Measurements from ENCODE around the gene FYN. TPM values are rescaled to one million over a fixed set of nuclear protein-coding genes. Genes with fewer than 3 reads are reported as not detected.

The FYN gene
- total and polyA plus RNA-seq, 2 of the 8 experiments (the other 6 are each of a cell fraction or from before 2014, with no cell fraction given): 46.8 to 97.2 TPM

- Histone ChIP-seq H4K8ac (ENCODE audit: extremely low read depth, insufficient read depth, low read length) (no peak overlapping the region), H3K56ac (replicated peaks; ENCODE audit: insufficient read length, low read depth, low read length) (no peak overlapping the region), H2BK120ac (replicated peaks; ENCODE audit: low read depth, low read length) (no peak overlapping the region), H3K23ac (ENCODE audit: insufficient read length) (no peak overlapping the region), H3K23me2 (ENCODE audit: low read depth, low read length) (no peaks in the 10 kb centered on the region), H2AK5ac (ENCODE audit: low read depth, low read length) (no peak overlapping the region), H2BK20ac (ENCODE audit: low read length) (no peak overlapping the region), H3K14ac (ENCODE audit: insufficient read length) (no peak overlapping the region), H3K27ac (ENCODE audit: low read depth, low read length) (no peak overlapping the region), H3K27me3 (replicated peaks in 1 of 4; ENCODE audit: control insufficient read depth in 3 of 4, extremely low read depth in 1 of 4, insufficient read depth in 3 of 4, low read length in 3 of 4) (no peaks in the 10 kb centered on the region), H3K79me2 (ENCODE audit: control insufficient read depth in 1 of 2, insufficient read depth in 2 of 2, low read length in 2 of 2) (no peaks in the 10 kb centered on the region), H2BK12ac (ENCODE audit: low read depth, low read length) (no peak overlapping the region), H3K9ac (replicated peaks in 1 of 4; ENCODE audit: extremely low read depth in 1 of 4, low read depth in 3 of 4, low read length in 3 of 4) (no peak overlapping the region), H2AFZ (ENCODE audit: low read length) (no peak overlapping the region), H3K4ac (replicated peaks; ENCODE audit: insufficient read length, low read depth, low read length) (no peak overlapping the region), H2BK15ac (ENCODE audit: low read length) (no peak overlapping the region), H3K79me1 (ENCODE audit: low read depth, low read length) (no peaks in the 10 kb centered on the region), H3K4me1 (replicated peaks in 1 of 4; ENCODE audit: control insufficient read depth in 3 of 4, insufficient read depth in 4 of 4, low read length in 3 of 4) (peaks cover 0 to 18% (median 5%) of the 10 kb centered on the region in 4 experiments; a peak in 2 of 7 replicates), H3K4me3 (ENCODE audit: extremely low read depth in 1 of 4, insufficient read depth in 2 of 4, low read depth in 3 of 4, low read length in 4 of 4) (no peak overlapping the region), H3K9me3 (ENCODE audit: insufficient read depth in 2 of 2, low read depth in 1 of 2, low read length in 1 of 2) (no peaks in the 10 kb centered on the region), H3K18ac (ENCODE audit: extremely low read depth, low read length) (no peak overlapping the region), H3K36me3 (ENCODE audit: control insufficient read depth in 2 of 4, insufficient read depth in 4 of 4, low read length in 3 of 4) (no peaks in the 10 kb centered on the region), H2BK5ac (ENCODE audit: low read depth, low read length) (no peak overlapping the region), H4K20me1 (replicated peaks in 1 of 2; ENCODE audit: control insufficient read depth in 1 of 2, insufficient read depth in 2 of 2, low read length in 2 of 2) (no peaks in the 10 kb centered on the region), H4K5ac (ENCODE audit: insufficient read length, low read depth, low read length) (no peak overlapping the region), H4K91ac (replicated peaks; ENCODE audit: insufficient read length, low read length) (no peak overlapping the region), H3K4me2 (ENCODE audit: insufficient read depth in 1 of 2, low read depth in 2 of 2, low read length in 2 of 2) (no peak overlapping the region)
- ChIA-PET CTCF (ENCODE audit: partially characterized antibody) (interaction anchor here (1.6 kb wide), 1 partner anchor 184 kb away, joined by 3 read pairs; no protein-coding TSS in a partner anchor), POLR2A (ENCODE audit: partially characterized antibody) (interaction anchor here (1.2 kb wide), 1 partner anchor 21 kb away, joined by 3 read pairs; the partner anchor contains the start of gene FYN)
- FAIRE-seq: no peak
- WGBS, 2 experiments (ENCODE audit: extremely low coverage in 1 of 2, insufficient coverage in 1 of 2, insufficient read length in 1 of 2, insufficient replicate concordance in 2 of 2, low coverage in 1 of 2, low lambda C conversion rate in 2 of 2, missing lambda C conversion rate in 1 of 2): 87% methylated on average over 2 of the region's 2 CpGs; no CpG with 5 or more reads in 1 of the 2 experiments
- TF ChIP-seq BRCA1 (IDR thresholded peaks at IDR 0.05; ENCODE audit: low read depth, low read length) (no peak), HDAC6 (IDR thresholded peaks at IDR 0.05; ENCODE audit: low read depth, low read length) (no peak), MAX (IDR thresholded peaks at IDR 0.05) (no peak)
- no peak for DNase-seq (ENCODE audit: low read depth in 1 of 2, low spot score in 2 of 2)
Measured at GRCh38 chr6:111894272-111894671, 21.0 kb upstream of the FYN start.
